Measurements from ENCODE around the gene AUTS2. TPM values are rescaled to one million over a fixed set of nuclear protein-coding genes. Genes with fewer than 3 reads are reported as not detected.

The AUTS2 gene
- total RNA-seq, 1 experiment from 2014 or later: 2.5 TPM

GRCh38 chr7:70243443-70243842 is 645.2 kb downstream of the AUTS2 start:
- H3K27ac ChIP-seq (ENCODE audit: low read length): no peak overlapping the region
- TF ChIP-seq TCF7L2 (IDR thresholded peaks at IDR 0.05; ENCODE audit: low read depth, low read length) (no peak), REST (IDR thresholded peaks at IDR 0.05; ENCODE audit: insufficient read depth in 1 of 2, low read depth in 2 of 2, low read length in 1 of 2) (no peak), POLR2AphosphoS5 (IDR thresholded peaks at IDR 0.05; ENCODE audit: low read depth, low read length) (no peak)
- in situ Hi-C loops (cut with HindIII; ENCODE audit: low pct_unique_long_range_greater_than_20kb, low sequenced_read_pairs): no loop called here
- H3K9me3 ChIP-seq (ENCODE audit: control insufficient read depth, insufficient read depth, low read depth, low read length): no peaks in the 10 kb centered on the region
- ChIA-PET CTCF (no interaction called here), POLR2A (no interaction called here)
- no peaks in the 10 kb centered on the region for H3K36me3 ChIP-seq (ENCODE audit: control insufficient read depth, insufficient read depth, low read length)
- no peaks in the 10 kb centered on the region for H3K4me1 ChIP-seq (ENCODE audit: control insufficient read depth, insufficient read depth, low read length)
- no peak for DNase-seq (ENCODE audit: low read depth, low spot score)
- H3K4me3 ChIP-seq (ENCODE audit: low read depth in 2 of 2, low read length in 2 of 2): no peak overlapping the region
- no peak for ATAC-seq
- no TSS peak for BruUV-seq (replicated peaks)
- intact Hi-C loops (cut with micrococcal nuclease; ENCODE audit: unreplicated experiment): no loop called here
- H3K27me3 ChIP-seq (ENCODE audit: control insufficient read depth, insufficient read depth, low read length): no peaks in the 10 kb centered on the region

GRCh38 chr7:70257921-70258320 is 659.6 kb downstream of the AUTS2 start:
- BruUV-seq (replicated peaks): no TSS peak
- H3K27ac ChIP-seq (ENCODE audit: low read length): no peak overlapping the region

More at GRCh38 chr7:70257921-70258320, 659.6 kb downstream of the AUTS2 start:
- H3K4me3 ChIP-seq (ENCODE audit: low read depth in 2 of 2, low read length in 2 of 2): no peak overlapping the region
- H3K9me3 ChIP-seq (ENCODE audit: control insufficient read depth, insufficient read depth, low read depth, low read length): no peaks in the 10 kb centered on the region
- in situ Hi-C loops (cut with HindIII; ENCODE audit: low pct_unique_long_range_greater_than_20kb, low sequenced_read_pairs): no loop called here
- ChIA-PET CTCF (no interaction called here), POLR2A (no interaction called here)
- H3K36me3 ChIP-seq (ENCODE audit: control insufficient read depth, insufficient read depth, low read length): no peaks in the 10 kb centered on the region
- no peaks in the 10 kb centered on the region for H3K27me3 ChIP-seq (ENCODE audit: control insufficient read depth, insufficient read depth, low read length)
- DNase-seq (ENCODE audit: low read depth, low spot score) (no peak), ATAC-seq (no peak)
- intact Hi-C loops (cut with micrococcal nuclease; ENCODE audit: unreplicated experiment): no loop called here
- no peaks in the 10 kb centered on the region for H3K4me1 ChIP-seq (ENCODE audit: control insufficient read depth, insufficient read depth, low read length)
- no peak for TF ChIP-seq SIN3A (IDR thresholded peaks at IDR 0.05; ENCODE audit: borderline replicate concordance, insufficient read depth, low read depth, low read length)
- no peak for TF ChIP-seq TCF7L2 (IDR thresholded peaks at IDR 0.05; ENCODE audit: low read depth, low read length)
- no peak for TF ChIP-seq REST (IDR thresholded peaks at IDR 0.05; ENCODE audit: insufficient read depth in 1 of 2, low read depth in 2 of 2, low read length in 1 of 2)
- TF ChIP-seq POLR2AphosphoS5 (IDR thresholded peaks at IDR 0.05; ENCODE audit: low read depth, low read length): no peak
- TF ChIP-seq CTCF (IDR thresholded peaks at IDR 0.05): no peak

Data from Panc1 (cell line).